K562 (cell line): ENCODE results near the gene TNRC6B. TPM values are rescaled to one million over a fixed set of nuclear protein-coding genes. Genes with fewer than 3 reads are reported as not detected.

ENCODE experiments used
- ATAC-seq: fragments of 200-7000 bp; cut with Tn5 transposase; 3 replicates; pipeline ENCODE4 v1.9.1; 2020; ENCODE audit warnings: moderate library complexity
- BruUV-seq: library from RNA; stranded (reverse); fragments of 400-500 nt; replicated peaks from 2 replicates; lab custom pipeline; 2021; lab: Mats Ljungman, UMichigan
- CTCF ChIA-PET: fragments of 300-600 bp; formaldehyde crosslinking; extraction: SDS; loops from one replicate; lab custom pipeline; 2021; ENCODE audit warnings: low intra/inter-chr PET ratio; lab: Yijun Ruan, JAX
- POLR2A ChIA-PET: fragments of 300-600, 350-650 bp; sonication (Branson Sonifier 250); formaldehyde crosslinking; extraction: SDS; loops from one replicate; lab custom pipeline; 2021; ENCODE audit warnings: antibody characterized with exemption, inconsistent platforms; lab: Yijun Ruan, JAX
- DNase-seq, 4 experiments: peaks; one replicate each; pipeline versions ENCODE4 v3.0.0 to v3.0.0-alpha.2; 2011 to 2018; ENCODE audit warnings: low spot score in 3 of 4, mixed read lengths in 3 of 4; ENCODE audit errors: extremely low read depth in 1 of 4
- FAIRE-seq: peaks from 2 replicates; lab custom pipeline; 2011; peaks lifted over from hg19 to GRCh38; lab: Jason Lieb, UNC
- H2AFZ ChIP-seq: 2 replicates; pipeline ENCODE4 v1.6.0; 2011; ENCODE audit warnings: low read depth, low read length, control low read depth, inconsistent platforms
- H3K27ac ChIP-seq: fragments of 200-600 bp; 3 replicates; pipeline ENCODE4 v1.8.0; 2011; ENCODE audit warnings: low read depth, mild to moderate bottlenecking, control low read depth, inconsistent platforms, low read length, moderate library complexity, mixed read lengths; ENCODE audit errors: extremely low read depth
- H3K27me3 ChIP-seq, 2 experiments: fragments of 300-600 bp in 1 of 2; 2 replicates in 1 of 2; 3 replicates in 1 of 2; pipeline versions ENCODE4 v1.6.0 to v1.8.0; 2011; ENCODE audit warnings: inconsistent platforms in 2 of 2, low read length in 2 of 2, mild to moderate bottlenecking in 1 of 2, mixed read lengths in 1 of 2, moderate library complexity in 1 of 2; ENCODE audit not compliant: control insufficient read depth in 2 of 2, insufficient read depth in 2 of 2
- H3K36me3 ChIP-seq: fragments of 300-600 bp; 3 replicates; pipeline ENCODE4 v1.8.0; 2011; ENCODE audit warnings: mild to moderate bottlenecking, low read length, inconsistent platforms; ENCODE audit not compliant: control insufficient read depth, insufficient read depth
- H3K4me1 ChIP-seq, 2 experiments: fragments of 200-600 bp in 1 of 2; replicated peaks in 1 of 2; 2 replicates in 1 of 2; 3 replicates in 1 of 2; pipeline versions ENCODE4 v1.5.1 to v1.8.0; 2011; ENCODE audit warnings: inconsistent platforms in 2 of 2, low read length in 2 of 2, mild to moderate bottlenecking in 1 of 2, mixed read lengths in 1 of 2, moderate library complexity in 1 of 2; ENCODE audit not compliant: control insufficient read depth in 2 of 2, insufficient read depth in 2 of 2
- H3K4me2 ChIP-seq: 2 replicates; pipeline ENCODE4 v1.6.1; 2011; ENCODE audit warnings: low read length, control low read depth, inconsistent platforms, mixed read lengths; ENCODE audit not compliant: insufficient read depth
- H3K4me3 ChIP-seq: fragments of 200-600 bp; sonication (generic), shearing (Covaris generic); 2 replicates; pipeline ENCODE4 v1.5.1; 2016; ENCODE audit warnings: control low read depth, inconsistent platforms
- H3K79me2 ChIP-seq: fragments of 200-600 bp; 3 replicates; pipeline ENCODE4 v1.8.0; 2011; ENCODE audit warnings: low read length, inconsistent platforms; ENCODE audit not compliant: control insufficient read depth, insufficient read depth
- H3K9ac ChIP-seq, 2 experiments: 2 replicates each; pipeline versions ENCODE4 v1.6.0 to v1.6.1; 2011; ENCODE audit warnings: low read depth in 2 of 2, low read length in 2 of 2, control low read depth in 1 of 2, inconsistent platforms in 1 of 2, mild to moderate bottlenecking in 1 of 2, mixed read lengths in 1 of 2; ENCODE audit not compliant: insufficient read depth in 1 of 2
- H3K9me1 ChIP-seq: one replicate; pipeline ENCODE4 v1.6.0; 2011; ENCODE audit warnings: inconsistent platforms, mild to moderate bottlenecking, low read length, moderate library complexity; ENCODE audit not compliant: control insufficient read depth, insufficient read depth
- H3K9me3 ChIP-seq: replicated peaks from 2 replicates; pipeline ENCODE4 v1.5.1; 2011; ENCODE audit warnings: low read depth, low read length, inconsistent platforms; ENCODE audit not compliant: control insufficient read depth, insufficient read depth
- H4K20me1 ChIP-seq: replicated peaks from 2 replicates; pipeline ENCODE4 v1.6.1; 2011; ENCODE audit warnings: low read length, inconsistent platforms, mixed read lengths; ENCODE audit not compliant: control insufficient read depth, insufficient read depth
- BRD4 ChIP-seq: fragments of 200-600 bp; sonication (generic); IDR thresholded peaks from 2 replicates; pipeline ENCODE4 v1.6.1; 2017; ENCODE audit warnings: inconsistent platforms
- HBP1 ChIP-seq: fragments of 450-650 bp; formaldehyde crosslinking; IDR thresholded peaks from 2 replicates; pipeline ENCODE4 v1.4.0; 2022; ENCODE audit warnings: missing genetic modification characterization
- MAFG ChIP-seq: fragments of 450-650 bp; conservative IDR thresholded peaks from 2 replicates; pipeline ENCODE4 v1.6.1; 2016; ENCODE audit warnings: missing genetic modification characterization, missing compliant biosample characterization
- MED1 ChIP-seq: sonication (generic); formaldehyde crosslinking; IDR thresholded peaks from 2 replicates; pipeline ENCODE4 v1.8.1; 2023; ENCODE audit warnings: missing genetic modification reagents, borderline replicate concordance
- NFXL1 ChIP-seq: fragments of 450-650 bp; formaldehyde crosslinking; IDR thresholded peaks from 2 replicates; pipeline ENCODE4 v1.4.0; 2021; ENCODE audit warnings: mild to moderate bottlenecking
- PRPF4 ChIP-seq: fragments of 200-400 bp; formaldehyde crosslinking; IDR thresholded peaks from one replicate; pipeline ENCODE4 v1.6.1; 2017; ENCODE audit warnings: low read length, low read depth, mild to moderate bottlenecking; ENCODE audit not compliant: insufficient read depth, poor library complexity, severe bottlenecking
- SREBF2 ChIP-seq: sonication (generic); formaldehyde crosslinking; IDR thresholded peaks from 2 replicates; pipeline ENCODE4 v1.4.0; 2020; ENCODE audit warnings: mild to moderate bottlenecking, missing genetic modification reagents
- SRSF9 ChIP-seq: fragments of 200-400 bp; formaldehyde crosslinking; IDR thresholded peaks from 2 replicates; pipeline ENCODE4 v1.6.1; 2017; ENCODE audit warnings: low read depth, low read length, borderline replicate concordance
- ZBTB33 ChIP-seq: sonication (generic); formaldehyde crosslinking; IDR thresholded peaks from 2 replicates; pipeline ENCODE4 v1.8.1; 2023; ENCODE audit warnings: mild to moderate bottlenecking, missing genetic modification reagents
- ZNF586 ChIP-seq: fragments of 450-650 bp; formaldehyde crosslinking; conservative IDR thresholded peaks from 2 replicates; pipeline ENCODE4 v1.4.0; 2020; ENCODE audit warnings: mild to moderate bottlenecking, moderate library complexity
- WGBS: fragments of 100-300 bp; shearing (Covaris generic); methylation state at CpG from one replicate; pipeline ENCODE4 v1.1.6; 2016; ENCODE audit warnings: low coverage, mixed read lengths; ENCODE audit not compliant: insufficient coverage; ENCODE audit errors: missing lambda C conversion rate; 5-methylcytosine and 5-hydroxymethylcytosine counted together
- in situ Hi-C: fragments of 300-500 bp; cut with MboI; formaldehyde crosslinking; loops from 4 replicates; pipeline ENCODE4 v1.15.0; 2018; ENCODE audit warnings: inconsistent platforms, mixed read lengths
- intact Hi-C: fragments of 100-400 bp; cut with micrococcal nuclease; formaldehyde crosslinking; loops from 2 replicates; pipeline ENCODE4 v1.14.2; 2022
- polyA plus RNA-seq, 8 experiments: library from polyadenylated mRNA; depleted of rRNA in 4 of 8; stranded (reverse) in 5 of 8; unstranded in 3 of 8; fragments of >200 nt; fragmentation: Nextera tagmentation in 2 of 8; fragmentation: Illumina TruSeq in 1 of 8; extraction: Ambion mirVana in 2 of 8; extraction: Trizol in 1 of 8; gene quantifications; 2 replicates each; pipeline versions ENCODE4 v1.2.1 to v1.2.3, GENCODE V29; 2011 to 2014; ENCODE audit warnings: inconsistent platforms in 1 of 8, missing spikeins in 1 of 8
- total RNA-seq, 7 experiments: library from RNA; depleted of rRNA in 6 of 7; stranded (reverse); fragments of >200 nt in 6 of 7; fragmentation: Illumina TruSeq in 2 of 7; extraction: Trizol in 2 of 7; gene quantifications; 2 replicates each; pipeline versions ENCODE4 v1.2.1 to v1.2.3, GENCODE V29; 2011 to 2021; ENCODE audit warnings: low replicate concordance in 1 of 7
- TF ChIP-seq, protein P1 (sequence below), 2 experiments: IDR thresholded peaks; 2 replicates each; pipeline ENCODE4 v1.6.1; 2012; ENCODE audit warnings: improper control_type of control experiment in 2 of 2, low read depth in 2 of 2, low read length in 2 of 2, borderline replicate concordance in 1 of 2
- TF ChIP-seq, protein P2 (sequence below): fragments of 250-450 bp; sonication (Bioruptor Pico); IDR thresholded peaks from 2 replicates; pipeline ENCODE4 v1.4.0; 2020; ENCODE audit warnings: mild to moderate bottlenecking, moderate library complexity, borderline replicate concordance

TNRC6B gene
- total and polyA plus RNA-seq, 9 of the 15 experiments (the other 6 are each of a cell fraction or from before 2014, with no cell fraction given) = 0.96 to 18.8 (median 10.8) TPM

DNA sequence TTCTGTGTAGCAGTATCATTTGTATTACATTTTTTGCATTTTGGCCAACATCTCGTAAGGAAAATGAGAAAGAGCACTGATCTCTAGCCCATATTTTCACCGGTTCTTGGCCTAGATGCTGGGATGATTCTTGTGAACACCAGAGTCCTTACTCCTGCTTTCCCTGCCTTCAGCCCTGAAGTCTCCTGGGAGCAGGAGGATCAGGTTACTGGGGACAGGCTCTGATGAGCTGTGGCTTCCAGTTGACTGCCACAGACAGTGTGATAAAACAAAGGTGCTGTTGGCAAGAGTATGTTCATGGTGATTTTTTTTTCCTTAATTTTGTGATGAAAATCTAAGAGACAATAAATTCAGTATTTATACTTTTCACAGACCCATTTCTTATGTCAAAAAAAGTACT lies 134.3 kb downstream of the TNRC6B start:
- intact Hi-C loops (no loop called here), in situ Hi-C loops (no loop called here)
- H3K27me3 ChIP-seq = no peaks in the 10 kb centered on the region
- peaks cover 89% of the 10 kb centered on the region for H3K36me3 ChIP-seq
- H3K9ac ChIP-seq = no peak overlapping the region
- 100% methylated on average over 2 of the region's 2 CpGs for WGBS
- H3K4me3 ChIP-seq = no peak overlapping the region
- FAIRE-seq (no peak), ATAC-seq (no peak), DNase-seq (no peak)
- H3K27ac ChIP-seq = no peak overlapping the region
- H2AFZ ChIP-seq = no peak overlapping the region
- POLR2A ChIA-PET = interaction anchor here (1.2 kb wide), 1 partner anchor 18 kb away, joined by 3 read pairs; no protein-coding TSS in a partner anchor
- H3K4me1 ChIP-seq = no peaks in the 10 kb centered on the region
- H3K4me2 ChIP-seq = no peak overlapping the region
- BruUV-seq = no TSS peak
- H4K20me1 ChIP-seq = no peaks in the 10 kb centered on the region
- H3K9me1 ChIP-seq = peaks cover 2% of the 10 kb centered on the region
- H3K9me3 ChIP-seq = no peaks in the 10 kb centered on the region
- H3K79me2 ChIP-seq = no peaks in the 10 kb centered on the region
- CTCF ChIA-PET = no interaction called here
- TF ChIP-seq, protein P1, sequence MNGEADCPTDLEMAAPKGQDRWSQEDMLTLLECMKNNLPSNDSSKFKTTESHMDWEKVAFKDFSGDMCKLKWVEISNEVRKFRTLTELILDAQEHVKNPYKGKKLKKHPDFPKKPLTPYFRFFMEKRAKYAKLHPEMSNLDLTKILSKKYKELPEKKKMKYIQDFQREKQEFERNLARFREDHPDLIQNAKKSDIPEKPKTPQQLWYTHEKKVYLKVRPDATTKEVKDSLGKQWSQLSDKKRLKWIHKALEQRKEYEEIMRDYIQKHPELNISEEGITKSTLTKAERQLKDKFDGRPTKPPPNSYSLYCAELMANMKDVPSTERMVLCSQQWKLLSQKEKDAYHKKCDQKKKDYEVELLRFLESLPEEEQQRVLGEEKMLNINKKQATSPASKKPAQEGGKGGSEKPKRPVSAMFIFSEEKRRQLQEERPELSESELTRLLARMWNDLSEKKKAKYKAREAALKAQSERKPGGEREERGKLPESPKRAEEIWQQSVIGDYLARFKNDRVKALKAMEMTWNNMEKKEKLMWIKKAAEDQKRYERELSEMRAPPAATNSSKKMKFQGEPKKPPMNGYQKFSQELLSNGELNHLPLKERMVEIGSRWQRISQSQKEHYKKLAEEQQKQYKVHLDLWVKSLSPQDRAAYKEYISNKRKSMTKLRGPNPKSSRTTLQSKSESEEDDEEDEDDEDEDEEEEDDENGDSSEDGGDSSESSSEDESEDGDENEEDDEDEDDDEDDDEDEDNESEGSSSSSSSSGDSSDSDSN (IDR thresholded peaks at IDR 0.05; ENCODE audit: borderline replicate concordance in 1 of 2, low read depth in 2 of 2, low read length in 2 of 2) = no peak
- TF ChIP-seq ZNF586 (CRISPR knock-in tag) = no peak
- TF ChIP-seq ZBTB33 = no peak
- TF ChIP-seq HBP1 = no peak
- no peak for TF ChIP-seq PRPF4
- no peak for TF ChIP-seq BRD4
- TF ChIP-seq, protein P2, sequence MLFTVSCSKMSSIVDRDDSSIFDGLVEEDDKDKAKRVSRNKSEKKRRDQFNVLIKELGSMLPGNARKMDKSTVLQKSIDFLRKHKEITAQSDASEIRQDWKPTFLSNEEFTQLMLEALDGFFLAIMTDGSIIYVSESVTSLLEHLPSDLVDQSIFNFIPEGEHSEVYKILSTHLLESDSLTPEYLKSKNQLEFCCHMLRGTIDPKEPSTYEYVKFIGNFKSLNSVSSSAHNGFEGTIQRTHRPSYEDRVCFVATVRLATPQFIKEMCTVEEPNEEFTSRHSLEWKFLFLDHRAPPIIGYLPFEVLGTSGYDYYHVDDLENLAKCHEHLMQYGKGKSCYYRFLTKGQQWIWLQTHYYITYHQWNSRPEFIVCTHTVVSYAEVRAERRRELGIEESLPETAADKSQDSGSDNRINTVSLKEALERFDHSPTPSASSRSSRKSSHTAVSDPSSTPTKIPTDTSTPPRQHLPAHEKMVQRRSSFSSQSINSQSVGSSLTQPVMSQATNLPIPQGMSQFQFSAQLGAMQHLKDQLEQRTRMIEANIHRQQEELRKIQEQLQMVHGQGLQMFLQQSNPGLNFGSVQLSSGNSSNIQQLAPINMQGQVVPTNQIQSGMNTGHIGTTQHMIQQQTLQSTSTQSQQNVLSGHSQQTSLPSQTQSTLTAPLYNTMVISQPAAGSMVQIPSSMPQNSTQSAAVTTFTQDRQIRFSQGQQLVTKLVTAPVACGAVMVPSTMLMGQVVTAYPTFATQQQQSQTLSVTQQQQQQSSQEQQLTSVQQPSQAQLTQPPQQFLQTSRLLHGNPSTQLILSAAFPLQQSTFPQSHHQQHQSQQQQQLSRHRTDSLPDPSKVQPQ = no peak
- no peak for TF ChIP-seq MAFG
- TF ChIP-seq SRSF9 = no peak
- no peak for TF ChIP-seq NFXL1
- no peak for TF ChIP-seq SREBF2 (CRISPR knock-in tag)
- TF ChIP-seq MED1 (CRISPR knock-in tag) = no peak
